Hepatocyte (in vitro differentiated cells): Measurements from ENCODE around the gene SAMD14. TPM values are rescaled to one million over a fixed set of nuclear protein-coding genes. Genes with fewer than 3 reads are reported as not detected.

Source experiments
- DNase-seq: peaks from one replicate; pipeline ENCODE4 v3.0.0-alpha.2; 2016; ENCODE audit warnings: low spot score
- H2AFZ ChIP-seq: fragments of 200-600 bp; sonication (generic); 2 replicates; pipeline ENCODE4 v1.6.0; 2016; ENCODE audit warnings: antibody characterized with exemption, mild to moderate bottlenecking
- H3K27ac ChIP-seq: fragments of 200-600 bp; sonication (generic); 2 replicates; pipeline ENCODE4 v1.5.1; 2016; ENCODE audit warnings: mild to moderate bottlenecking
- H3K27me3 ChIP-seq: fragments of 200-600 bp; sonication (generic); 2 replicates; pipeline ENCODE4 v1.6.1; 2016
- H3K36me3 ChIP-seq: fragments of 200-600 bp; sonication (generic); replicated peaks from 2 replicates; pipeline ENCODE4 v1.5.1; 2016; ENCODE audit warnings: low read depth; ENCODE audit not compliant: insufficient read depth
- H3K4me1 ChIP-seq: fragments of 200-600 bp; sonication (generic); 2 replicates; pipeline ENCODE4 v1.5.1; 2016; ENCODE audit warnings: mild to moderate bottlenecking, moderate library complexity; ENCODE audit not compliant: insufficient read depth
- H3K4me2 ChIP-seq: fragments of 200-600 bp; sonication (generic); 2 replicates; pipeline ENCODE4 v1.6.0; 2016
- H3K4me3 ChIP-seq: fragments of 200-600 bp; sonication (generic); 2 replicates; pipeline ENCODE4 v1.5.1; 2016; ENCODE audit warnings: mild to moderate bottlenecking
- H3K79me2 ChIP-seq: fragments of 200-600 bp; sonication (generic); 2 replicates; pipeline ENCODE4 v1.6.0; 2017; ENCODE audit warnings: mild to moderate bottlenecking
- H3K9me2 ChIP-seq: fragments of 200-600 bp; sonication (generic); replicated peaks from 2 replicates; pipeline ENCODE4 v1.6.0; 2017; ENCODE audit warnings: mild to moderate bottlenecking; ENCODE audit not compliant: insufficient read depth
- H3K9me3 ChIP-seq: fragments of 200-600 bp; sonication (generic); 2 replicates; pipeline ENCODE4 v1.5.1; 2016; ENCODE audit warnings: low read depth, mild to moderate bottlenecking
- H4K20me1 ChIP-seq: fragments of 200-600 bp; sonication (generic); 2 replicates; pipeline ENCODE4 v1.6.0; 2016; ENCODE audit warnings: mild to moderate bottlenecking; ENCODE audit not compliant: insufficient read depth, poor library complexity, severe bottlenecking
- EZH2 ChIP-seq: fragments of 200-600 bp; sonication (generic); IDR thresholded peaks from 2 replicates; pipeline ENCODE4 v1.6.1; 2016; ENCODE audit warnings: antibody characterized with exemption, mild to moderate bottlenecking, borderline replicate concordance
- EZH2phosphoT487 ChIP-seq: fragments of 200-600 bp; sonication (generic); IDR thresholded peaks from one replicate; pipeline ENCODE4 v1.6.1; 2018; ENCODE audit warnings: antibody characterized with exemption, mild to moderate bottlenecking, low read depth, moderate library complexity; ENCODE audit not compliant: unreplicated experiment, severe bottlenecking
- WGBS: methylation state at CpG from one replicate; pipeline ENCODE4 v1.1.6; 2016; ENCODE audit warnings: low lambda C conversion rate; ENCODE audit errors: missing lambda C conversion rate; 5-methylcytosine and 5-hydroxymethylcytosine counted together
- polyA plus RNA-seq: library from polyadenylated mRNA; unstranded; fragments of >200 nt; fragmentation: Nextera tagmentation; extraction: Ambion mirVana; gene quantifications from 2 replicates; pipeline ENCODE4 v1.2.1, GENCODE V29; 2016
- total RNA-seq: library from RNA; depleted of rRNA; stranded (reverse); fragments of >200 nt; gene quantifications from 2 replicates; pipeline ENCODE4 v1.2.3, GENCODE V29; 2014
- TF ChIP-seq, protein P1 (sequence below): fragments of 200-600 bp; sonication (generic); IDR thresholded peaks from 2 replicates; pipeline ENCODE4 v1.5.1; 2016; ENCODE audit warnings: antibody characterized with exemption, mild to moderate bottlenecking; ENCODE audit not compliant: poor library complexity

The SAMD14 gene
- total and polyA plus RNA-seq, 2 experiments from 2014 or later, result 3.1 to 4.2 TPM

DNA sequence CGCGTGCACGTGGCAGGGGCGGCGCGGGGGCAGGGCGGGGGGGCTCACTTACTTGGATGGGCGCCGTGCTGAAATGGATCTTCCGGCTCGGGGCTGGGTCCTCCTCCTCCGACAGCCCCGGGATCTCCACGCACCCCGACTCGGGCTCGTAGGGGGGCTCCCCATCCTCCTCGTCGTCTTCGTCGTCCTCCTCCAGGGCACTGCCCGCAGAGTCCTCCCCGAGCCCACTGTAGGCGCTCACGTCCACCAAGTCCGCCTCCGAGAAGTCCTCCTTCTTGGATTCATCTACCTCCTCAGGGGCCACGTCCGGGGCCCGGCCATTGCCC, 19.1 kb upstream of the SAMD14 start:
- H3K9me2 ChIP-seq, result no peaks in the 10 kb centered on the region
- peaks cover 39% of the 10 kb centered on the region for H4K20me1 ChIP-seq

DNA sequence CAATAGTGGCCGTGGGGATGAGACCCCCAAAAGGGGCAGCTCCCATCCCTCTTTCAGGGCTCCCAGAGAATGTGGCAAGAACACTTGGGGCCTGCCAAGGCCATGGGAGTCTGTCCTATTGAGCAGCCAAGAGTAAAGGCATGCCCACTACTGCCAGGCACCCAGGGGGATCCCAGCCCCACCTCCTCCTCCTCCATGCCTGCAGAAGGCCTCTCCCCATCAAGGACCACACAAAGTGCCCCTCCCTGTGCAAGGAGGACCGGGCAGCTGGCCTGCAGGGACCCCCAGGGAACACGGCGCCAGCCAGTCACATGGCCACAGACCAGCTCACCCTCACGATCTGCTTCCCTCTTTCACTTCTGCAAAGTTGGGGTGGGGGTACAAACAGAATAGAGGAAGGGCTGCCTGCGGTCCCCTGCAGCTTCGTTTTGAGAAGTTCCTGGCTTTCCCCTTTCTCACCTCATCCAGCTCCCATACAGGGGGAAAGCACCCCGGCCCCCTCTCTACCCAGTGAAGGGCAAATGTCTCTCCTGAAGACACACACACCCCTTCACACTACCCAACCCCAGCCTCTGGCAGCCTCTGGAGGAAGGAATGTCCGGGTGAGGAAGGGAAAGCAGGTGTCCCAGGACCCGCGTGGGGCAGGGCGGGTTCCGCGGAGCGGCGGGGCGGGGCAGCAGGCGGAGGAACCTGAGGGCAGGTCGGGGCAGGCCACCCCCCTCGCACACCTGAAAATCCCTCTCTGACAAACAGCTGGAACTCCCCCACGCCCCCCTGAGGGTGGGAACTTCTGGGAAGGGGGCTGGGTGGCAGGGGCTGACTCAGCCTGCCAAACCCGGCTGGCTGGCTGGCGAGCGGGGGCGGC, 18.5 kb upstream of the SAMD14 start:
- Histone ChIP-seq H3K27ac (peak overlapping the region; percentile 56), H3K9me3 (no peaks in the 10 kb centered on the region), H3K79me2 (peaks cover 51% of the 10 kb centered on the region), H4K20me1 (peaks cover 39% of the 10 kb centered on the region), H3K4me1 (peaks cover 35% of the 10 kb centered on the region), H2AFZ (no peak overlapping the region), H3K4me2 (peak overlapping the region; percentile 98), H3K4me3 (peak overlapping the region; percentile 98), H3K9me2 (no peaks in the 10 kb centered on the region), H3K27me3 (no peaks in the 10 kb centered on the region), H3K36me3 (no peaks in the 10 kb centered on the region)
- TF ChIP-seq EZH2, result no peak
- TF ChIP-seq, protein P1, sequence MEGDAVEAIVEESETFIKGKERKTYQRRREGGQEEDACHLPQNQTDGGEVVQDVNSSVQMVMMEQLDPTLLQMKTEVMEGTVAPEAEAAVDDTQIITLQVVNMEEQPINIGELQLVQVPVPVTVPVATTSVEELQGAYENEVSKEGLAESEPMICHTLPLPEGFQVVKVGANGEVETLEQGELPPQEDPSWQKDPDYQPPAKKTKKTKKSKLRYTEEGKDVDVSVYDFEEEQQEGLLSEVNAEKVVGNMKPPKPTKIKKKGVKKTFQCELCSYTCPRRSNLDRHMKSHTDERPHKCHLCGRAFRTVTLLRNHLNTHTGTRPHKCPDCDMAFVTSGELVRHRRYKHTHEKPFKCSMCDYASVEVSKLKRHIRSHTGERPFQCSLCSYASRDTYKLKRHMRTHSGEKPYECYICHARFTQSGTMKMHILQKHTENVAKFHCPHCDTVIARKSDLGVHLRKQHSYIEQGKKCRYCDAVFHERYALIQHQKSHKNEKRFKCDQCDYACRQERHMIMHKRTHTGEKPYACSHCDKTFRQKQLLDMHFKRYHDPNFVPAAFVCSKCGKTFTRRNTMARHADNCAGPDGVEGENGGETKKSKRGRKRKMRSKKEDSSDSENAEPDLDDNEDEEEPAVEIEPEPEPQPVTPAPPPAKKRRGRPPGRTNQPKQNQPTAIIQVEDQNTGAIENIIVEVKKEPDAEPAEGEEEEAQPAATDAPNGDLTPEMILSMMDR, result peak; percentile 31
- peak; percentile 72 for DNase-seq
- WGBS, result 13% methylated on average over 14 of the region's 25 CpGs

More for the DNA sequence above, 19.1 kb upstream of the SAMD14 start:
- Histone ChIP-seq H3K4me3 (peak overlapping the region; percentile 98), H3K4me2 (peak overlapping the region; percentile 98), H3K27ac (peak overlapping the region; percentile 56), H3K27me3 (no peaks in the 10 kb centered on the region), H3K4me1 (peaks cover 35% of the 10 kb centered on the region), H2AFZ (no peak overlapping the region), H3K9me3 (no peaks in the 10 kb centered on the region), H3K36me3 (no peaks in the 10 kb centered on the region), H3K79me2 (peaks cover 51% of the 10 kb centered on the region)
- no peak for DNase-seq
- 7% methylated on average over 13 of the region's 30 CpGs for WGBS
- TF ChIP-seq EZH2phosphoT487 (no peak), EZH2 (no peak)
- TF ChIP-seq, protein P1, result no peak

DNA sequence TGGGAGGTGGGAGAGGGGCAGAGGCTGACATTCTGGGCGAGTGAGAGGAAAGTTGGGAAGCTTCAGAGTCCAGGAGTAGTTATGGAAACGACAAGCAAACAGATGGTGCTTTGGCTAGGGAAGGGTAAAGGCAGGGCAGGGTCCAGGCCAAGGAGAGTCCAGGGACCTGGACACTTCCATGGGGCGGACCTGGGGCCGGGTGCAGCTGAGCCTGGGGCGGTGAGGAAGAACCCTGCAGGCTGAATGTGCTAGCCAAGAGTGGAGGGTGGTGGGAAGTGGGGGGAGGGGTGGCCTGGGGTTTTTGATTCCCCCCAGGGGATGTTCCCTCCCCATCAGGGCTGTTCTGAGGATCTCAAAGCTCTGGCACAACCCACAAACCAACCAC, 17.9 kb upstream of the SAMD14 start:
- peak overlapping the region; percentile 56 for H3K27ac ChIP-seq
- H3K4me1 ChIP-seq, result peaks cover 35% of the 10 kb centered on the region

More for the DNA sequence above, 17.9 kb upstream of the SAMD14 start:
- H3K4me2 ChIP-seq, result peak overlapping the region; percentile 98
- no peaks in the 10 kb centered on the region for H3K9me2 ChIP-seq
- H3K4me3 ChIP-seq, result no peak overlapping the region
- no peaks in the 10 kb centered on the region for H3K27me3 ChIP-seq
- peaks cover 39% of the 10 kb centered on the region for H4K20me1 ChIP-seq
- TF ChIP-seq EZH2 (no peak), EZH2phosphoT487 (no peak)
- TF ChIP-seq, protein P1, result no peak
- H3K9me3 ChIP-seq, result no peaks in the 10 kb centered on the region
- WGBS, result 13% methylated on average over 5 of the region's 5 CpGs
- no peaks in the 10 kb centered on the region for H3K36me3 ChIP-seq
- peaks cover 51% of the 10 kb centered on the region for H3K79me2 ChIP-seq
- H2AFZ ChIP-seq, result no peak overlapping the region
- DNase-seq, result peak; percentile 69
